HG03175 (cell line): ENCODE results near the gene MFSD8.
"Not testable (repeated sequence)": the region's sequence is repeated elsewhere in the genome, so short reads cannot be mapped to it uniquely, and the experiment has no call there.

Experiments used
- ATAC-seq: cut with Tn5 transposase; IDR thresholded peaks from one replicate; pipeline ENCODE4 v1.9.1; 2021; ENCODE audit warnings: mild to moderate bottlenecking, moderate library complexity; ENCODE audit not compliant: unreplicated experiment

MFSD8 gene

GRCh38 chr4:127965062-127965802, at the start of gene MFSD8, which contains the start of gene ABHD18:
Gene MFSD8 (minus strand): TSS chr4:127965173. CDS start chr4:127965133, 40 bp downstream.
Gene ABHD18 (plus strand): TSS chr4:127965406. CDS start chr4:127982956, 17,550 bp downstream.
- peak; percentile 95 for ATAC-seq

- no peak for ATAC-seq
Measured at GRCh38 chr4:128009428-128009827, 44.5 kb upstream of the MFSD8 start.

GRCh38 chr4:128006592-128006991, 41.6 kb upstream of the MFSD8 start:
- no peak for ATAC-seq

- peak; percentile 99 for ATAC-seq
Measured at GRCh38 chr4:127997534-127998388, 32.8 kb upstream of the MFSD8 start.

GRCh38 chr4:127996521-127996920, 31.5 kb upstream of the MFSD8 start:
- ATAC-seq, result not testable (repeated sequence)

GRCh38 chr4:127995776-127996175, 30.8 kb upstream of the MFSD8 start:
- ATAC-seq, result no peak

DNA sequence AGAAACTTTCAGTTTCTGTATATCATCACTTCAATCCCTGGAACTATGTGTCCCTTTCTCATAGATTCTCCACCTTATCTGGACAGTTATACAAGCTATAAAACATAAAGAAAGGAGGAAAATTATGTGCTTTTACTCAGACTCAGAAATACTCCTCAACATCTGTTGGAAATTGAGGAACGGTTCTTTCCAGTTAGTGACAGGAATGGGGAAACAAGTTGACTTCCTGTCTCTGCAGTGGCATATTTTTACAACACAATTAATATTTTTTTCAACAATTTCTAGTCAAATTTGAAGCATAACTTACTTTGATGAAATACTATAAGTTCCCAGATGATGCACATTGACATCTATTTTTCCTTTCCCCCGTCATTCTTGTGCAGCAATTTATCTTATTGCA, 28.2 kb upstream of the MFSD8 start:
- no peak for ATAC-seq

DNA sequence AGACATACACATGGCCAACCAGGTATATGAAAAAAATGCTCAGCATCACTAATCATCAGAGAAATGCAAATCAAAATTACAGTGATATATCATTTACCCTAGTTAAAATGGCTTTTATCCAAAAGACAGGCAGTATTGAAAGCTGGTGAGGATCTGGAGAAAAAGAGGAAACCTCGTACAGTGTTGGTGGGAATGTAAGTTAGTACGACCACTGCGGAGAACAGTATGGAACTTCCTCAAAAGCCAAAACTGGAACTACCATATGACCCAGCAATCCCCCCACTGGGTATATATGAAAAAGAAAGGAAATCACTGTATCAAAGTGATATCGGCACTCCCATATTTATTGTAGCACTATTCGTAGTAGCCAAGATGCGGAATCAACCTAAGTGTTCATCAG, 23.7 kb upstream of the MFSD8 start:
- no peak for ATAC-seq

GRCh38 chr4:127985989-127986388, 21.0 kb upstream of the MFSD8 start:
- ATAC-seq, result no peak

GRCh38 chr4:127982445-127982844, 17.5 kb upstream of the MFSD8 start:
- no peak for ATAC-seq

GRCh38 chr4:127978930-127979329, 14.0 kb upstream of the MFSD8 start:
- no peak for ATAC-seq

- ATAC-seq, result no peak
Measured at GRCh38 chr4:127975121-127975770, 10.3 kb upstream of the MFSD8 start.

GRCh38 chr4:127970925-127971324, 6.0 kb upstream of the MFSD8 start:
- ATAC-seq, result not testable (repeated sequence)

- ATAC-seq, result no peak
Measured at GRCh38 chr4:127968586-127968985, 3.6 kb upstream of the MFSD8 start.

- no peak for ATAC-seq
Measured at GRCh38 chr4:127967141-127967775, 2.3 kb upstream of the MFSD8 start.

DNA sequence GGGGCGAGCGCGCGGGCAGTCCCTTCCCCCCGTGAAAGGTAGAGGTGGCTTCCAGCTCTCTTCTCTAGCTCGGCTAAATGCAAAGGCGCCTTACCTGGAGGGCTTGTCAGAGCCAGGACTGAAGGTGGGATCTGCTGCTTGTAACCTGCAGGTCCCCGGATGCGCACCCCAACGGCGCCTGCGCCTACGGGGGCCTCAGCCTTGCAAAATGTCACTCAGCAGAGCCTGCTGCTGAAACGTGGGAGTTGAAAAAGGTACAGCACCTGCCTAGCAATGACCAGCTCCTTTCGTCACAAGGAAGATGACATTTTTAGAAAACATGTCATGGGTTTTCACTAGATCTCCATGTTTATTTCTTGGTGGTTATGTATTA, 816 bp upstream of the MFSD8 start:
- peak; percentile 34 for ATAC-seq

GRCh38 chr4:127964426-127965061, 429 bp downstream of the MFSD8 start:
- peak; percentile 13 for ATAC-seq

GRCh38 chr4:127963633-127964398, 1.2 kb downstream of the MFSD8 start:
- not testable (repeated sequence) for ATAC-seq

DNA sequence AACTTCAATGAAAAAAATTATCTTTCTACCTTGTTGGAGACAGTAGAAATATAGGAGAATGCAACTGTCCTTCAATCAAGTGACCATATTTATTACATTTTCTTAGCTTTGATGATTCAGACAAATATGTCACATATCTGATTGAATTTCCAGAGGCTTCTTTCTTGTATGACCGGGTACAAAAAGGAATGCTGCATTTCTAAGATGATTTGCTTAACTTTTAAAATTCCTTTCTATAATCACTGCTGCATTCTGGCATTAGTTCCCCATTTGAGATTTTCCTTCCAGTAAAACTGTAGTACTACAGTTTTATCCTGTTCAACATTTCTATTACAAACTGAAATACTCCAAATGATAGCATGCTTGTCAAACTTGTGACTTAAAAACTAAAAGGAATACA, 5.2 kb downstream of the MFSD8 start:
- ATAC-seq, result no peak

GRCh38 chr4:127957105-127957504, 7.9 kb downstream of the MFSD8 start:
- ATAC-seq, result no peak
